Testis (tissue), 3 donors: ENCODE results near the gene PPM1K. TPM values are rescaled to one million over a fixed set of nuclear protein-coding genes. Genes with fewer than 3 reads are reported as not detected.
A peak's percentile ranks its signal among the peaks of the same experiment; 100 is the strongest.

Source experiments
- DNase-seq: peaks from one replicate; pipeline ENCODE4 v3.0.0-alpha.2; 2019
- H3K27ac ChIP-seq, 2 donors: fragments of 200-600 bp; sonication (generic); one replicate each; pipeline ENCODE4 v1.5.1; 2019
- H3K27me3 ChIP-seq: fragments of 200-600 bp; sonication (generic); one replicate; pipeline ENCODE4 v1.5.1; 2019
- H3K36me3 ChIP-seq: fragments of 200-600 bp; sonication (generic); one replicate; pipeline ENCODE4 v1.5.1; 2017; ENCODE audit warnings: low read depth; ENCODE audit errors: missing control alignments
- H3K4me1 ChIP-seq: fragments of 200-600 bp; sonication (generic); one replicate; pipeline ENCODE4 v1.5.1; 2019
- H3K4me3 ChIP-seq, 2 donors: fragments of 200-600 bp; sonication (generic); one replicate each; pipeline ENCODE4 v1.5.1; 2017 to 2019
- H3K9me3 ChIP-seq: fragments of 200-600 bp; sonication (generic); one replicate; pipeline ENCODE4 v1.5.1; 2017
- CTCF ChIP-seq, 3 experiments: fragments of 450-650 bp in 2 of 3; fragments of 200-600 bp in 1 of 3; sonication (generic) in 1 of 3; IDR thresholded peaks; one replicate each; pipeline ENCODE4 v1.5.1; 2016 to 2019; ENCODE audit warnings: antibody characterized with exemption in 3 of 3, mild to moderate bottlenecking in 2 of 3, moderate library complexity in 1 of 3
- POLR2A ChIP-seq: fragments of 450-650 bp; IDR thresholded peaks from one replicate; pipeline ENCODE4 v1.6.1; 2017; ENCODE audit warnings: antibody characterized with exemption, mild to moderate bottlenecking, moderate library complexity
- WGBS, 2 donors: methylation state at CpG; one replicate each; pipeline ENCODE4 v1.1.5; 2018; 5-methylcytosine and 5-hydroxymethylcytosine counted together
- intact Hi-C: fragments of 100-400 bp; cut with DNase I; formaldehyde crosslinking; loops from one replicate; pipeline ENCODE4 v1.15.1; 2023; ENCODE audit warnings: low total_unique reads
- polyA plus RNA-seq: library from polyadenylated mRNA; stranded (reverse); fragments of 350-450 nt; fragmentation: Illumina TruSeq; extraction: RNeasy Lipid Tissue Mini Kit (QIAGEN cat#74804); gene quantifications from one replicate; pipeline ENCODE4 v1.2.3, GENCODE V29; 2014; ENCODE audit warnings: low read depth, low replicate concordance; ENCODE audit not compliant: insufficient read depth
- total RNA-seq, 2 donors: library from RNA; depleted of rRNA; stranded (reverse); fragments of >200 nt; gene quantifications; one replicate each; pipeline ENCODE4 v1.2.3, GENCODE V29; 2016

The PPM1K gene
- total and polyA plus RNA-seq, 3 donors from 2014 or later, result 40.6 to 104 (median 76.5) TPM

- no peaks in the 10 kb centered on the region for H3K36me3 ChIP-seq
- no peak overlapping the region for H3K27ac ChIP-seq
- no peaks in the 10 kb centered on the region for H3K4me1 ChIP-seq
- no peaks in the 10 kb centered on the region for H3K27me3 ChIP-seq
- no peak for TF ChIP-seq CTCF (IDR thresholded peaks at IDR 0.05)
- no peak overlapping the region for H3K4me3 ChIP-seq
- no peak for DNase-seq
- WGBS, 2 donors, result 47 to 56% methylated on average over 4 of the region's 4 CpGs
- intact Hi-C loops, result no loop called here
- H3K9me3 ChIP-seq, result no peaks in the 10 kb centered on the region
These were observed 6.6 kb upstream of the PPM1K start for GRCh38 chr4:88291003-88291402.

GRCh38 chr4:88286897-88287296, 2.5 kb upstream of the PPM1K start:
- intact Hi-C loops, result loop anchor here (10.0 kb wide), 1 partner anchor 168 kb away; the partner anchor contains the start of gene HERC5
- Histone ChIP-seq H3K36me3 (no peaks in the 10 kb centered on the region), H3K9me3 (no peaks in the 10 kb centered on the region), H3K27ac (peak overlapping the region in 1 of 2 donors; percentile 68), H3K4me3 (no peak overlapping the region), H3K27me3 (no peaks in the 10 kb centered on the region), H3K4me1 (peaks cover 11% of the 10 kb centered on the region)
- no peak for TF ChIP-seq POLR2A
- no peak for DNase-seq

GRCh38 chr4:88285235-88285653, 883 bp upstream of the PPM1K start:
- intact Hi-C loops, result loop anchor here (10.0 kb wide), 1 partner anchor 170 kb away; the partner anchor contains the start of gene HERC5
- H3K4me1 ChIP-seq, result peaks cover 11% of the 10 kb centered on the region

GRCh38 chr4:88283661-88284438, 511 bp downstream of the PPM1K start:
- H3K36me3 ChIP-seq, result no peaks in the 10 kb centered on the region
- H3K4me1 ChIP-seq, result peaks cover 11% of the 10 kb centered on the region
- H3K4me3 ChIP-seq, result peak overlapping the region; percentile 74 to 88
- peak; percentile 50 for DNase-seq
- no peak for TF ChIP-seq CTCF (IDR thresholded peaks at IDR 0.05)
- TF ChIP-seq POLR2A, result no peak
- no peaks in the 10 kb centered on the region for H3K9me3 ChIP-seq
- WGBS, 2 donors, result 0% methylated on average over 4 to 59 of the region's 66 CpGs
- intact Hi-C loops, result loop anchor here (10.0 kb wide), 1 partner anchor 171 kb away; the partner anchor contains the start of gene HERC5
- H3K27ac ChIP-seq, result peak overlapping the region; percentile 97 to 98
- H3K27me3 ChIP-seq, result no peaks in the 10 kb centered on the region

More at GRCh38 chr4:88285235-88285653, 883 bp upstream of the PPM1K start:
- Histone ChIP-seq H3K4me3 (peak overlapping the region; percentile 74 to 88), H3K27me3 (no peaks in the 10 kb centered on the region), H3K36me3 (no peaks in the 10 kb centered on the region), H3K9me3 (no peaks in the 10 kb centered on the region), H3K27ac (peak overlapping the region; percentile 97 to 98)
- TF ChIP-seq POLR2A, result no peak
- TF ChIP-seq CTCF (IDR thresholded peaks at IDR 0.05), result no peak
- 7 to 11% methylated on average over 4 of the region's 4 CpGs for WGBS, 2 donors
- DNase-seq, result no peak

- no peak for DNase-seq
- TF ChIP-seq CTCF (IDR thresholded peaks at IDR 0.05), result no peak
- no peak for TF ChIP-seq POLR2A
- Histone ChIP-seq H3K27me3 (no peaks in the 10 kb centered on the region), H3K4me1 (peaks cover 17% of the 10 kb centered on the region), H3K27ac (peak overlapping the region in 1 of 2 donors; percentile 42), H3K9me3 (no peaks in the 10 kb centered on the region), H3K36me3 (no peaks in the 10 kb centered on the region), H3K4me3 (no peak overlapping the region)
- intact Hi-C loops, result loop anchor here (10.0 kb wide), 1 partner anchor 174 kb away; the partner anchor contains the start of gene HERC5
- WGBS, 2 donors, result 88 to 95% methylated on average over 6 of the region's 6 CpGs
These were observed 4.0 kb downstream of the PPM1K start for GRCh38 chr4:88280228-88280795.
